PC-3 (cell line): ENCODE results near the gene PI4KA. TPM values are rescaled to one million over a fixed set of nuclear protein-coding genes. Genes with fewer than 3 reads are reported as not detected.

Experiments
- ATAC-seq: fragments of 200-7000 bp; cut with Tn5 transposase; 2 replicates; pipeline ENCODE4 v1.9.1; 2020; ENCODE audit warnings: mild to moderate bottlenecking, moderate library complexity
- BruUV-seq: library from RNA; stranded (reverse); fragments of 400-500 nt; replicated peaks from 2 replicates; lab custom pipeline; 2021; lab: Mats Ljungman, UMichigan
- CTCF ChIA-PET: fragments of 300-600 bp; sonication (Branson Sonifier 250); formaldehyde crosslinking; loops from one replicate; lab custom pipeline; 2022; ENCODE audit warnings: antibody characterized with exemption; lab: Charles Lee
- POLR2A ChIA-PET: fragments of 300-600 bp; sonication (Branson Sonifier 250); formaldehyde crosslinking; loops from one replicate; lab custom pipeline; 2022; ENCODE audit warnings: antibody characterized with exemption; ENCODE audit not compliant: unreplicated experiment; lab: Charles Lee
- DNase-seq: peaks from one replicate; pipeline ENCODE4 v3.0.0-alpha.2; 2015
- H2AFZ ChIP-seq: fragments of 300-600 bp; sonication (generic); 2 replicates; pipeline ENCODE4 v1.6.0; 2016; ENCODE audit warnings: antibody characterized with exemption, low read length
- H3F3A ChIP-seq: fragments of 300-600 bp; sonication (generic); one replicate; pipeline ENCODE4 v1.6.0; 2017; ENCODE audit warnings: antibody characterized with exemption, low read length, control low read depth, mild to moderate bottlenecking; ENCODE audit not compliant: unreplicated experiment
- H3K27ac ChIP-seq: fragments of 300-600 bp; sonication (generic); 2 replicates; pipeline ENCODE4 v1.5.1; 2016; ENCODE audit warnings: mild to moderate bottlenecking, low read length
- H3K27me3 ChIP-seq: fragments of 300-600 bp; sonication (generic); 2 replicates; pipeline ENCODE4 v1.6.1; 2016; ENCODE audit warnings: low read length, mixed read lengths
- H3K36me3 ChIP-seq: fragments of 300-600 bp; sonication (generic); 2 replicates; pipeline ENCODE4 v1.6.1; 2016; ENCODE audit warnings: low read depth, mixed run types, low read length, mixed read lengths
- H3K4me1 ChIP-seq: fragments of 300-600 bp; sonication (generic); 2 replicates; pipeline ENCODE4 v1.5.1; 2016; ENCODE audit warnings: low read length; ENCODE audit not compliant: insufficient read depth
- H3K4me2 ChIP-seq: fragments of 300-600 bp; sonication (generic); 2 replicates; pipeline ENCODE4 v1.6.0; 2016; ENCODE audit warnings: low read length
- H3K4me3 ChIP-seq: fragments of 300-600 bp; sonication (generic); 2 replicates; pipeline ENCODE4 v1.5.1; 2016; ENCODE audit warnings: mild to moderate bottlenecking, low read length, mixed read lengths
- H3K79me2 ChIP-seq: fragments of 300-600 bp; sonication (generic); 2 replicates; pipeline ENCODE4 v1.6.1; 2017; ENCODE audit warnings: low read length, mixed read lengths
- H3K9ac ChIP-seq: fragments of 300-600 bp; sonication (generic); 2 replicates; pipeline ENCODE4 v1.6.0; 2016; ENCODE audit warnings: mild to moderate bottlenecking, low read length
- H3K9me2 ChIP-seq: fragments of 300-600 bp; sonication (generic); replicated peaks from 2 replicates; pipeline ENCODE4 v1.6.1; 2016; ENCODE audit warnings: mixed run types, low read length, mixed read lengths
- H3K9me3 ChIP-seq: fragments of 300-600 bp; sonication (generic); 2 replicates; pipeline ENCODE4 v1.6.1; 2016; ENCODE audit warnings: low read length, mixed read lengths
- H4K20me1 ChIP-seq: fragments of 300-600 bp; sonication (generic); 2 replicates; pipeline ENCODE4 v1.6.1; 2016; ENCODE audit warnings: low read length, mixed read lengths
- CTCF ChIP-seq: fragments of 300-600 bp; sonication (generic); conservative IDR thresholded peaks from 2 replicates; pipeline ENCODE4 v1.5.1; 2017; ENCODE audit warnings: antibody characterized with exemption, low read depth, mild to moderate bottlenecking, low read length
- EZH2 ChIP-seq: fragments of 300-600 bp; sonication (generic); IDR thresholded peaks from one replicate; pipeline ENCODE4 v1.6.1; 2017; ENCODE audit warnings: antibody characterized with exemption, mild to moderate bottlenecking, low read length; ENCODE audit not compliant: unreplicated experiment
- EZH2phosphoT487 ChIP-seq: fragments of 300-600 bp; sonication (generic); IDR thresholded peaks from 2 replicates; pipeline ENCODE4 v1.6.1; 2018; ENCODE audit warnings: mild to moderate bottlenecking, antibody characterized with exemption, low read length, borderline replicate concordance
- intact Hi-C: fragments of 100-400 bp; cut with micrococcal nuclease; formaldehyde crosslinking; loops from 2 replicates; pipeline ENCODE4 v1.9.0; 2023
- total RNA-seq: library from RNA; depleted of rRNA; stranded (reverse); fragments of >200 nt; gene quantifications from 2 replicates; pipeline ENCODE4 v1.2.3, GENCODE V29; 2014

The PI4KA gene
- total RNA-seq, 1 experiment from 2014 or later = 39.7 TPM

- intact Hi-C loops = no loop called here
- BruUV-seq = no TSS peak
- no peak for DNase-seq
- ChIA-PET POLR2A (no interaction called here), CTCF (no interaction called here)
- H3K9me3 ChIP-seq = no peaks in the 10 kb centered on the region
- no peak overlapping the region for H2AFZ ChIP-seq
- H3K9ac ChIP-seq = no peak overlapping the region
- no peak overlapping the region for H3K4me2 ChIP-seq
- no peaks in the 10 kb centered on the region for H3K9me2 ChIP-seq
- no peaks in the 10 kb centered on the region for H3K79me2 ChIP-seq
- H3K4me1 ChIP-seq = no peaks in the 10 kb centered on the region
- no peak overlapping the region for H3K4me3 ChIP-seq
- H3K36me3 ChIP-seq = peaks cover 6% of the 10 kb centered on the region; the same call in 1 of the 2 replicates
- H3F3A ChIP-seq = no peaks in the 10 kb centered on the region
- H4K20me1 ChIP-seq = no peaks in the 10 kb centered on the region
- ATAC-seq = no peak
- no peak overlapping the region for H3K27ac ChIP-seq
- H3K27me3 ChIP-seq = no peaks in the 10 kb centered on the region
- TF ChIP-seq EZH2 (no peak), EZH2phosphoT487 (no peak), CTCF (no peak)
Observed at GRCh38 chr22:20798974-20799373, 59.6 kb downstream of the PI4KA start.

- no peaks in the 10 kb centered on the region for H3K4me1 ChIP-seq
- intact Hi-C loops = no loop called here
- H3K36me3 ChIP-seq = peaks cover 6% of the 10 kb centered on the region; the same call in 1 of the 2 replicates
- ATAC-seq = no peak
- DNase-seq = no peak
- TF ChIP-seq EZH2 (no peak), CTCF (no peak), EZH2phosphoT487 (no peak)
- no peak overlapping the region for H3K4me3 ChIP-seq
- no peaks in the 10 kb centered on the region for H3K27me3 ChIP-seq
- no peaks in the 10 kb centered on the region for H3K9me2 ChIP-seq
- no peak overlapping the region for H3K4me2 ChIP-seq
- no peak overlapping the region for H2AFZ ChIP-seq
- H3K9ac ChIP-seq = no peak overlapping the region
- no TSS peak for BruUV-seq
- H4K20me1 ChIP-seq = no peaks in the 10 kb centered on the region
- no peaks in the 10 kb centered on the region for H3K79me2 ChIP-seq
- CTCF ChIA-PET = no interaction called here
- H3F3A ChIP-seq = no peaks in the 10 kb centered on the region
- POLR2A ChIA-PET = no interaction called here
- no peak overlapping the region for H3K27ac ChIP-seq
- H3K9me3 ChIP-seq = no peaks in the 10 kb centered on the region
Observed at GRCh38 chr22:20798218-20798617, 60.4 kb downstream of the PI4KA start.

GRCh38 chr22:20796731-20797130, 61.9 kb downstream of the PI4KA start:
- no TSS peak for BruUV-seq
- H3K9me2 ChIP-seq = no peaks in the 10 kb centered on the region
- ChIA-PET POLR2A (no interaction called here), CTCF (no interaction called here)
- no peaks in the 10 kb centered on the region for H3K4me1 ChIP-seq
- H4K20me1 ChIP-seq = no peaks in the 10 kb centered on the region
- no peak overlapping the region for H2AFZ ChIP-seq
- intact Hi-C loops = no loop called here
- H3K27me3 ChIP-seq = no peaks in the 10 kb centered on the region
- no peak overlapping the region for H3K4me2 ChIP-seq
- no peak for DNase-seq
- H3K79me2 ChIP-seq = no peaks in the 10 kb centered on the region
- no peaks in the 10 kb centered on the region for H3K9me3 ChIP-seq
- no peak for ATAC-seq
- no peak overlapping the region for H3K27ac ChIP-seq
- no peak overlapping the region for H3K4me3 ChIP-seq
- H3K36me3 ChIP-seq = peaks cover 6% of the 10 kb centered on the region; the same call in 1 of the 2 replicates
- TF ChIP-seq EZH2 (no peak), CTCF (no peak), EZH2phosphoT487 (no peak)
- no peaks in the 10 kb centered on the region for H3F3A ChIP-seq
- no peak overlapping the region for H3K9ac ChIP-seq
